NCI-H1694 (cell line): ENCODE measurements around the gene CTDSPL.

ENCODE experiments used
- DNase-seq: peaks from one replicate; lab custom pipeline; 2025; lab: John Stamatoyannopoulos, UW

Gene CTDSPL

GRCh38 chr3:37988931-37989525, 127.3 kb downstream of the CTDSPL start:
- no peak for DNase-seq

- DNase-seq: no peak
These were observed 128.3 kb downstream of the CTDSPL start for GRCh38 chr3:37989821-37990480.

- no peak for DNase-seq
These were observed 128.8 kb downstream of the CTDSPL start, which contains the start of gene VILL for GRCh38 chr3:37990527-37990926. TSS of gene VILL (plus strand) at chr3:37990786. CDS start at chr3:37993673, 2,887 bp downstream.

- no peak for DNase-seq
These were observed 129.4 kb downstream of the CTDSPL start for GRCh38 chr3:37991109-37991508.

- DNase-seq: no peak
These were observed 130.1 kb downstream of the CTDSPL start for GRCh38 chr3:37991823-37992222.

GRCh38 chr3:37992271-37993066, 130.8 kb downstream of the CTDSPL start:
- no peak for DNase-seq

GRCh38 chr3:37993067-37993455, 131.4 kb downstream of the CTDSPL start:
- no peak for DNase-seq

- no peak for DNase-seq
These were observed 131.8 kb downstream of the CTDSPL start for GRCh38 chr3:37993460-37993819.

GRCh38 chr3:37993820-37994638, 132.3 kb downstream of the CTDSPL start:
- no peak for DNase-seq

GRCh38 chr3:37994639-37994972, 132.9 kb downstream of the CTDSPL start:
- no peak for DNase-seq

GRCh38 chr3:37995652-37996641, 134.3 kb downstream of the CTDSPL start:
- no peak for DNase-seq

- peak; percentile 41 for DNase-seq
These were observed 135.2 kb downstream of the CTDSPL start for GRCh38 chr3:37996785-37997301.

GRCh38 chr3:37997342-37997741, 135.7 kb downstream of the CTDSPL start:
- no peak for DNase-seq

GRCh38 chr3:37997791-37998370, 136.2 kb downstream of the CTDSPL start:
- no peak for DNase-seq

GRCh38 chr3:37999836-38000235, 138.2 kb downstream of the CTDSPL start:
- DNase-seq: no peak

- no peak for DNase-seq
These were observed 138.7 kb downstream of the CTDSPL start for GRCh38 chr3:38000242-38000916.

- DNase-seq: no peak
These were observed 139.3 kb downstream of the CTDSPL start for GRCh38 chr3:38000965-38001455.

GRCh38 chr3:38001456-38002081, 139.9 kb downstream of the CTDSPL start:
- no peak for DNase-seq

GRCh38 chr3:38002291-38002876, 140.7 kb downstream of the CTDSPL start:
- no peak for DNase-seq
